ENCODE data around the gene AHCYL1. TPM values are rescaled to one million over a fixed set of nuclear protein-coding genes. Genes with fewer than 3 reads are reported as not detected.

Gene AHCYL1
- total RNA-seq, 1 experiment from 2014 or later = 89.0 TPM

GRCh38 chr1:109991400-109991925 lies 6.9 kb downstream of the AHCYL1 start:
- no peak overlapping the region for H3K18ac ChIP-seq (ENCODE audit: insufficient read length, low read depth, low read length)
- no peak overlapping the region for H3K27ac ChIP-seq (ENCODE audit: insufficient read length, low read depth, low read length)
- no peak overlapping the region for H4K5ac ChIP-seq (ENCODE audit: insufficient read length, low read depth, low read length)
- Mint-ChIP-seq H3K4me1 (peaks cover 9 to 20% of the 10 kb centered on the region in 2 experiments), H3K4me3 (no peak overlapping the region), H3K9me3 (no peaks in the 10 kb centered on the region), H3K36me3 (ENCODE audit: insufficient read depth in 1 of 3, low read depth in 3 of 3) (peaks cover 2 to 23% (median 18%) of the 10 kb centered on the region in 3 experiments; a peak in 5 of 7 replicates), H3K27me3 (ENCODE audit: low read depth) (no peaks in the 10 kb centered on the region), H3K27ac (no peak overlapping the region)
- no peak overlapping the region for H3K9ac ChIP-seq (ENCODE audit: extremely low read depth, insufficient read length, low read length)
- H2BK120ac ChIP-seq (ENCODE audit: low read depth, low read length, poor library complexity, severe bottlenecking) = no peak overlapping the region
- no peak for TF ChIP-seq CTCF (conservative IDR thresholded peaks at IDR 0.05)
- H4K91ac ChIP-seq (ENCODE audit: insufficient read length, low read depth, low read length) = no peak overlapping the region
- no peak overlapping the region for H3K14ac ChIP-seq (ENCODE audit: insufficient read depth, low read length)
- H3K4ac ChIP-seq (ENCODE audit: low read depth, low read length) = no peak overlapping the region
- no peak for DNase-seq
- H3K79me1 ChIP-seq (ENCODE audit: insufficient read depth, low read depth, low read length, poor library complexity, severe bottlenecking) = peaks cover 4% of the 10 kb centered on the region
- H3K4me1 ChIP-seq (ENCODE audit: insufficient read depth, low read length) = no peaks in the 10 kb centered on the region
- H2AFZ ChIP-seq (ENCODE audit: low read length) = no peak overlapping the region
- H3K23me2 ChIP-seq (ENCODE audit: insufficient read length, low read depth, low read length, poor library complexity, severe bottlenecking) = no peaks in the 10 kb centered on the region
- H2BK15ac ChIP-seq (ENCODE audit: low read depth, low read length) = no peak overlapping the region
- H3K27me3 ChIP-seq (ENCODE audit: insufficient read depth, low read length) = no peaks in the 10 kb centered on the region
- WGBS (ENCODE audit: extremely low coverage, insufficient read length, low lambda C conversion rate) = no CpG with 5 or more reads among the region's 5 CpGs
- no peak overlapping the region for H2BK20ac ChIP-seq (ENCODE audit: low read depth, low read length, poor library complexity, severe bottlenecking)
- H4K20me1 ChIP-seq (ENCODE audit: control insufficient read depth, insufficient read depth, insufficient read length) = no peaks in the 10 kb centered on the region
- H3K79me2 ChIP-seq (ENCODE audit: insufficient read depth, low read length) = peaks cover 9% of the 10 kb centered on the region; the same call in 1 of the 2 replicates
- H3K23ac ChIP-seq (ENCODE audit: insufficient read length, low read depth, low read length) = no peak overlapping the region
- no peak overlapping the region for H2BK12ac ChIP-seq (ENCODE audit: insufficient read length, low read depth, low read length)
- no peak overlapping the region for H3K4me2 ChIP-seq (ENCODE audit: insufficient read depth, insufficient read length, low read length)
- H2AK5ac ChIP-seq (ENCODE audit: insufficient read length, low read length) = no peak overlapping the region
- no peaks in the 10 kb centered on the region for H3K9me3 ChIP-seq (ENCODE audit: control insufficient read depth, low read depth, low read length)
- no peak overlapping the region for H2BK5ac ChIP-seq (ENCODE audit: insufficient read length, low read length)
- no peak overlapping the region for H3K56ac ChIP-seq (ENCODE audit: insufficient read length, low read depth, low read length)
- no peak overlapping the region for H3T11ph ChIP-seq (ENCODE audit: low read length)
- H4K8ac ChIP-seq (replicated peaks; ENCODE audit: insufficient read length, low read depth, low read length) = no peak overlapping the region

Measured in H9 (cell line).